Breast epithelium (tissue), 3 donors: Measurements from ENCODE around the gene CDH4.

Experiments
- POLR2A ChIP-seq: fragments of 450-650 bp; IDR thresholded peaks from one replicate; pipeline ENCODE4 v1.6.1; 2016; ENCODE audit warnings: antibody characterized with exemption, mild to moderate bottlenecking, moderate library complexity
- POLR2AphosphoS5 ChIP-seq, 3 donors: sonication (generic); formaldehyde crosslinking; IDR thresholded peaks; one replicate each; pipeline ENCODE4 v1.6.1; 2017; ENCODE audit warnings: antibody characterized with exemption in 3 of 3
- TF ChIP-seq, protein P1 (sequence below), 3 donors: fragments of 450-650 bp; IDR thresholded peaks; one replicate each; pipeline ENCODE4 v1.5.1; 2016 to 2017; ENCODE audit warnings: antibody characterized with exemption in 3 of 3, mild to moderate bottlenecking in 3 of 3, moderate library complexity in 3 of 3

GRCh38 chr20:61459705-61460104 is 207.6 kb downstream of the CDH4 start:
- TF ChIP-seq, protein P1, sequence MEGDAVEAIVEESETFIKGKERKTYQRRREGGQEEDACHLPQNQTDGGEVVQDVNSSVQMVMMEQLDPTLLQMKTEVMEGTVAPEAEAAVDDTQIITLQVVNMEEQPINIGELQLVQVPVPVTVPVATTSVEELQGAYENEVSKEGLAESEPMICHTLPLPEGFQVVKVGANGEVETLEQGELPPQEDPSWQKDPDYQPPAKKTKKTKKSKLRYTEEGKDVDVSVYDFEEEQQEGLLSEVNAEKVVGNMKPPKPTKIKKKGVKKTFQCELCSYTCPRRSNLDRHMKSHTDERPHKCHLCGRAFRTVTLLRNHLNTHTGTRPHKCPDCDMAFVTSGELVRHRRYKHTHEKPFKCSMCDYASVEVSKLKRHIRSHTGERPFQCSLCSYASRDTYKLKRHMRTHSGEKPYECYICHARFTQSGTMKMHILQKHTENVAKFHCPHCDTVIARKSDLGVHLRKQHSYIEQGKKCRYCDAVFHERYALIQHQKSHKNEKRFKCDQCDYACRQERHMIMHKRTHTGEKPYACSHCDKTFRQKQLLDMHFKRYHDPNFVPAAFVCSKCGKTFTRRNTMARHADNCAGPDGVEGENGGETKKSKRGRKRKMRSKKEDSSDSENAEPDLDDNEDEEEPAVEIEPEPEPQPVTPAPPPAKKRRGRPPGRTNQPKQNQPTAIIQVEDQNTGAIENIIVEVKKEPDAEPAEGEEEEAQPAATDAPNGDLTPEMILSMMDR (IDR thresholded peaks at IDR 0.05) = no peak
- TF ChIP-seq POLR2A = no peak
- no peak for TF ChIP-seq POLR2AphosphoS5 (IDR thresholded peaks at IDR 0.05)
